HG03135 (cell line): ENCODE data around the gene DDA1.
A peak's percentile ranks its signal among the peaks of the same experiment; 100 is the strongest.
"Not testable (repeated sequence)": the region's sequence is repeated elsewhere in the genome, so short reads cannot be mapped to it uniquely, and the experiment has no call there.

Experiments
- ATAC-seq: cut with Tn5 transposase; IDR thresholded peaks from one replicate; pipeline ENCODE4 v1.9.1; 2021; ENCODE audit warnings: mild to moderate bottlenecking, moderate library complexity; ENCODE audit not compliant: unreplicated experiment

The DDA1 gene

DNA sequence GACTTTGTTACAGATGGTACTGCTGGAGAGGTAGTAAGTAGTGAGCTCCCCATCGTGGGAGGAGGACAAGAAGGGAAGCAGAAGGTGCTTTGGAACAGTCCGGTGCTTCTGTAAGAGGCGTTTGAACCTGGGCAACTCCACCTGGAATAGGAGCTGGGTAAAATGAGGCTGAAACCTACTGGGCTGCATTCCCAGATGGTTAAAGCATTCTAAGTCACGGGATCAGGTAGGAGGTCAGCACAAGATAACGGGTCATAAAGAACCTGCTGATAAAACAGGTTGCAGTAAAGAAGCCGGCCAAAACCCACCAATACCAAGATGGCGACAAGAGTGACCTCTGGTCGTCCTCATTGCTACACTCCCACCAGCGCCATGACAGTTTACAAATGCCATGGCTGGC lies 22.6 kb upstream of the DDA1 start:
- ATAC-seq: no peak

DNA sequence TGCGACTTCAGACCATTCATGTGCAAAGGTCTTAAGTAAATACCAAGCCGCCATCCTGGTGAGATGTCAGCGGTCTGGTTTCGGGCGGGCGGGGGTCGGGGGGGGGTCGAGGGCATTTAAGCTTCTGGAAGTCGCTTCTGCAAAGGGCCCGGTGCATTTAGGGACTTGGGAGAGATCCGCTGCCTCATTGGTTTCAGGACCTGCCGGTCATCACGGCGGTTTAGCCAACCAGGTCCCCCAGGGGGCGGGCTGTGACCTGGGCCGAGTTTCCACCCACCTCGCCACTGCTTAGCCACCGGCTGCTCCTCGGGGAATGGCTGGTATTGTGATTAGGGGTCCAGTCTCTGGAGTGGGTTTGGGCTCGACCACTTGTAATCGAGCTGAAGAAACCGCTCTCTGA lies 19.9 kb upstream of the DDA1 start:
- ATAC-seq: no peak

DNA sequence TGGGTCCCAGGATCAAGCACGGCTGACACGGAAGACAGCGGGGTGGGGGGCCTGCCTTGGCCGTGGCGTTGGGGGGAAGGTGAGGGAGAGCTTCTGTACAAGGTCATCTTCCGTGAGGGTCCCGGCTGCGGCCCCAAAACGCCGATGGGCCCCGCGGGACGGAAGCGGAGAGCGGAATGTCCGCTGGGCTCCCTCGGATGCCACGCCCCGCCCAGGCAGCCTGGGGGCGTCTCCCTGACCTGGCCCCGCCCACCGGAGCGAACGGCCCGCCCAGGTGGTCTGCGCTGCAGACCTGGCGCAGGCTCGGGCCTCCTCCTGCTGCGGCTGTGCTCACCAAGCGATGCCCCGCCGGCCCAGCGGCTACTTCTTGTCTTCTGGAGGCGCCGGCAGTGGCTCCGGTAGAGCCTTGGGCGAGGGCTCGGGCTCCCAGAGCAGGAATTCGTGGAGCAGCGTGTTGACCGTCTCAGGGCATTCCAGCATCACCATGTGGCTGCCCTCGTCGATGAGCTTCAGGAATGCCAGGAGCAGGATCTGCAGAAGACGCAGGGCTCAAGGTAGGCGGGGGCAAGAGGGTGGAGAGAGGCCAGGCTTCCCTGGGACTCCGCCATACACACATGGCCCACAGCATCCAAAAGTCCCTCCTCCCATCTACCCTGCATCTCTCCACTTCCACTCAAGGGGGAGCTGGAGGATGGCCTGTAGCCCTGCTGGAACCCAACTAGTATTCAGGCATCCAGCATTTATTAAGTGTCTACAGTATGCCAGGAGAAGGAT lies 16.9 kb upstream of the DDA1 start:
- peak; percentile 77 for ATAC-seq

DNA sequence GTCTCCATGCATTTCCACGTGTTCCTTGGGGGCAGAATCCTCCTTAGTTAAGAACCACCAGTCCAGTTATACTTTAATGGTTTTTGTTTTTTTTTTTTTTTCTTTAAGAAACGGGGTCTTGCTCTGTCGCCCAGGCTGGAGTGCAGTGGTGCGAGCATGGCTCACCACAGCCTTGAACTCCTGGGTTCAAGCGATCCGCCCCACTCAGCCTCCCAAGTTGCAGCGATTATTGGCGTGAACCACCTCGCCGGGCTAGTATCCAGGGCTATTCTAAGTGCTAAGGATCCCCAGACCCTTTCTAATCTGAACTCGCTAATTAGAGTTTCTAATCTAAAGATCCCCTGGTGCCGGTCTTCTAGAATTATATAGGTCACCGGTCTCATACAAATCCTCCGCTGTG lies 15.8 kb upstream of the DDA1 start:
- ATAC-seq: no peak

DNA sequence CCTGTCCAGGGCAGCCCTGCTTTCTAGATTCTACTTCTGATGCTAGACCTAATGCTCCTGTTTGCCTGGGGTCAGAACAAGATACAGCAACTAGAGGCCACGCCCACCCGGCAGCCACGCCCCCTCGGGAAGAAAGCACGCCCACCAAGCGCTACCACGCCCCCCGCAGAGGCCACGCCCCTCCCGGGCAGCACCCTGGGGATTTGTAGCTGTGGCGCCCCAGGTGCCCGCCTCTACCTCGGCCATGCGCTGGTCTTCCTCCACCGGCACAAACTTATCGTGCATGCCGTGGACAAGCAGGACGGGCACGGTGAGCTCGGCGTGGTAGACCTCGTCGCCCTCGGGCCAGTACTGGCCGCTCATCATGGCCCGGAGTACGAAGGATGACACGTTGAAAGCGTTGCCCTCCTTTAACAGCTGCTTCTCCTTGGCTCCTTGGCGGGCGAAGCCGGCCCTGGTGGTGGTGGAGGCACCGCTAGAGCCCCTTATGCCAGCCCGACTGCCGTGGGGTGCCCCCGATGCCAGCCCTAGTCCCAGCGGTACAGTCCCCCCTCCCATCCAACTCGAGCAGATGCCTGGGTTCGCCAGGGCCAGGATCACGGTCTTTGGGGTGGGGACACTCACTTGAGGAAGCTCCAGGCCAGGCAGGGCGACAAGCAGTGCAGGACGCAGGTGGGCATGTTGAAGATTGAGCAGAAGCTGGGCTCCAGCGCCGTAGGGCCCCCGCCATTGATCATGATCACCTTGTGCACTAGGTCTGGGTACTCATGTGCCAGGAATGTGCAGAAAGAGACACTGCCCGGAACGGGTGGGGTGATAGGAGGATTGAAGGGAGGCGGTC lies 15.1 kb upstream of the DDA1 start:
- no peak for ATAC-seq

DNA sequence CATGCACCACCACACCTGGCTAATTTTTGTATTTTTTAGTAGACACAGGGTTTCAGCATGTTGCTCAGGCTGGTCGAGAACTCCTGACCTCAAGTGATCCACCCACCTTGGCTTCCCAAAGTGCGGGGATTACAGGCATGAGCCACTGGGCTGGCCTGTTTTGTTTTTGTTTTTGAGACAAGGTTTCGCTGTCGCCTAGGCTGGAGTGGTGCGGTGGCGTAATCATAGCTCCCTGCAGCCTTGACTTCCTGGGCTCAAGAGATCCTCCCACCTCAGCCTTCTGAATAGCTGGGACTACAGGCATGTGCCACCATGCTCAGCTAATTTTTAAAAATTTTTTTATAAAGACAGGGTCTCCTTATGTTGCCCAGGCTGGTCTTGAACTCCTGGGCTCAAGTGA lies 13.8 kb upstream of the DDA1 start:
- not testable (repeated sequence) for ATAC-seq

DNA sequence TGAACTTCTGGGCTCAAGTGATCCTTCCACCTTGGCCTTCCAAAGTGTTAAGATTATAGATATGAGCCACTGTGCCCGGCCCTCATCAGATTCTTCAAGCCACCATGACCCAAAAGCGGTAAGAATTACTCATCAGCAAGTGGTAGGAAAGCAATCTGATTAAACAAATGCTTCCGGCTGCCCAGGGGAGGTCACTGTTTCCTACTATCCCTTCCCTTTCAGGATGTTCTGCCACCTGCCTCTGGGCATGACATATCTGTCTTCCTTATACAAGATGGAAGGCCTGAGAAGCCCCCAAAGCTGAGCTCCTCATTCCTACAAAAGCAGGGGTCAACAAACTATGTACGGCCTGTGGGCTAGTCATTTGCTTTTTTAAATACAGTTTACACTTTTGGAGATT lies 13.1 kb upstream of the DDA1 start:
- ATAC-seq: no peak

DNA sequence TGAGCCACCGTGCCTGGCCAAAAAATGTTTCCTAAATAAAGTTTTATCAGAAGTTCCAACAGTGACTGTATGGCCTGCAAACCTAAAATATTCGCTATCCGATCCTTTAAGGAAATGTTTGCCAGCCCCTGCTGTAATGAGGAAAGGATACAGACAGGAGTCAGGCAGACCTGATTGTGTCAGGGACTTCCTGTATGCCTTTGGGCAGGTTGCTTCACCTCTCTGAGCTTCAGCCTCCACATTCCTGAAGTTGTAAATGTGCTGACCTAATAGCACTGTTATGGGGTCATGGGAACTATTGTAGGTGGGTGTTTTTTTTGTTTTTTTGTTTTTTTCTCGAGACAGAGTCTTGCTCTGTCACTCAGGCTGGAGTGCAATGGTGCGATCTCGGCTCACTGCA lies 12.4 kb upstream of the DDA1 start:
- no peak for ATAC-seq

DNA sequence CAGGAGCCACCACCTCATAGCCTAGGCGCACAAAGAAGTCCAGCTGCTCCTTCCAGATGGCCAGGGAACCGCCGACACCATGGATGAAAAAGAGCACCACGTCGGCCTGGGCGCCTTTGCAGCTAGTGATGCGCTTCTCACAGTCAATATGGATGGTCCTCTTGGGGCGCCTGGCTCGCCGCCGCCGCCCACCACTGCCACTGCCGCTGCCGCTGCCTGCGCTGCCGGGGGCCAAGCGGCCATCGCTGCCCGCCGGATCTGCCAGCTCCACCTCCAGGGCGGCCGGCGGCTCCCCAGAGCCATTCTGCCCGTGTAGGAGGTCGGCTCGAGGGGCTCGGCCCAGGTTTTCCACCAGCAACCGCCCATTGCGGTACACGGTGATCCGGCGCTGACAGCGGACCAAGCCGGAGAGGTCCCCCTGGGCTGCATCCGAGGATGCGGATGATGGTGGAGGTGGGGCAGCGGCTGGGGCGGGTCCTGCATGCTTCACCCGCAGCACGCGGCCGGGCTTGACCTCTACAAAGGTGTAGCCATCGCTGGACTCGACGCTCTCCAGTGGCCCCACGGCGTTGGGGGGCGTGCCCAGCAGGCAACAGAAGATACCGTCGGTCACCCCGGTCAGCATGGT lies 8.3 kb upstream of the DDA1 start:
- ATAC-seq: no peak

DNA sequence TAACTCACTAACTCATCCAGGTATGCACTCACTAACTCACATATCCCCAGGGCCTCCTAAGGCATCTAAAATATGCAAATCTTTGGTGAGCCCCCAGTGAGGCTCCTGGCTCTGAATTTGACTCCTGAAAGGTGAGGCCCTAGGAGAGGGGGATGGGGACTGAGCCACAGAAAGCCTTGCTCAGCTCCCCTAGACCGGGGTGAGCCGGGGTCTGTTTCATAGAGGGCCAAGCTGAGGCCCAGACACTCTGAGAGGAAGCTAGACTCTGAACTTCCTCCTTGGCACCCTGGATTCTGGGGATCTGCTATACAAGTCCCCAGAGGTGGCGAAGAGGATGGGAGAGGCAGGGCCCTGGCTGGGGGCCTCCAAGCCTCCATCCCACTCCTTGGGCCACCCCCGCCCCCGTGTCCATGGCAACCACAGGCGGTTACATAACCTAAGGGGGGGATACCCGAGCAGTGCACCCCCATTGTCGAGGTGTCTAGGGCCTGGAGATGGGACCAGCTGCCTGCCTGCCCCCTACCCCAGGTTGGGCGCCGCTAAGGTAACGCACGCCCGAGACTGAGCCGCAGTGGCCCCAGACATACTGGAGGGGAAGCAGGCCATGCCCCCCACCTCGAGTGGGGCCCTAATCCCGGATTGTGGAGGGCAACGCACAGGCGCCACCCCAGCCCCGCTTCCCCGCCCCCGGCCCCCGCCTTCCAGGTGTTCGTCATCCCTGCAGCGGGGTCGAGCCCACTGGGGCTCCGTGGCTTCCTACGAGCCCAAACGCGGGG lies 6.8 kb upstream of the DDA1 start:
- no peak for ATAC-seq

DNA sequence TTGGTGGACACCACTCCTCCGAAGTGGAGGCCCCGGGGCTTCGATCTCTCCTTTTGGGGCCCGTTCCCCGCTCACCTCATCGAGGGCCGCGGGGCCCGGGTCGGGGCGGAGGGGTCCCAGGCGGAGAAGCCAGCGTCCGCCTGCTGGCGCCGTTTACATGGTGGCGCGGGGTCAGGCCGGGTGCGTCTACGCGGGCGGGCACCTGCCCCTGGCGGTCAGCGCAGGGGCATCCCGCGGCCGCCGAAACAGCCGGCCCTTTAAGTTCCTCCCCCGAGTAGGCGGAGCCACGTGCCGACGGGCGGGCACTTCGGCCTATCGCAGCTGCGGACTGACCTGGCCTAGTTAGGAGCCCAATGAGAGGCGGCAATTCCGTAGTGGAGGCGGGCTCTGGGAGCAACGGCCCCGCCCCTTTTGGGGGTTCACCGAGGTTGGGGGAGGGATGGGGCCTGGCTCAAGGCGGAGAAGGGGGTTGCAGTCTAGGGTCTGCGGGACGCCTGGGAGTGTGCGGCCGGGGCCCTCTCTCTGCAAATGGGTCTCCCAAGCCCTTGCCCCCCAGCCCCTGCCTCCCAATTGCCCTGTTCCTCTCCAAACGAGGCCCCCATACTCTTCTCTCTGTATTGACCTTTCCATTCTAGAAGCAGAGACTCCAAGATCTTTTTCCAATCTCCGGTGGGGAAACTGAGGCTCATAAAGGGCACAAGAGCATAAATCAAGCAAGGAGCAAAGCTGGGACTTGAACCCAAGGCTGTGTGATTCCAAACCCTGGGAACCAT lies 6.0 kb upstream of the DDA1 start, which contains the start of gene ABHD8:
ABHD8 (minus strand) TSS at position 259 of the 773 bp plus-strand sequence. CDS start 1,809 bp downstream, outside the sequence.
- peak; percentile 51 for ATAC-seq

DNA sequence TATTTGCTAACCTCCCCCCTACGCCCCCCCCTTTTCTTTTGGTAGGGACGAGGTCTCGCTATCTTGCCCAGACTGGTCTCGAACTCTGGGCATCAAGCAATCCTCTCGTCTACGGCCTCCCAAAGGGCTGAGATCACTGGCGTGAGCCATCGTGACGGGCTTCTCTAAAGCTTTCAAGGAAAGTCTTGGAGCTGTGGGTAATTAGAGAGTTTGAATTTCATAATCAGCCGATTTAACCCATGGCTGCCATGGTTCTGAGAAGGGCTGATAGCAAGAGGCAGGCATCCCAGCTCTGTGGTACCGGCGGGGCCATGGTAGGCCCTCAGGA lies 5.5 kb upstream of the DDA1 start:
- ATAC-seq: no peak

DNA sequence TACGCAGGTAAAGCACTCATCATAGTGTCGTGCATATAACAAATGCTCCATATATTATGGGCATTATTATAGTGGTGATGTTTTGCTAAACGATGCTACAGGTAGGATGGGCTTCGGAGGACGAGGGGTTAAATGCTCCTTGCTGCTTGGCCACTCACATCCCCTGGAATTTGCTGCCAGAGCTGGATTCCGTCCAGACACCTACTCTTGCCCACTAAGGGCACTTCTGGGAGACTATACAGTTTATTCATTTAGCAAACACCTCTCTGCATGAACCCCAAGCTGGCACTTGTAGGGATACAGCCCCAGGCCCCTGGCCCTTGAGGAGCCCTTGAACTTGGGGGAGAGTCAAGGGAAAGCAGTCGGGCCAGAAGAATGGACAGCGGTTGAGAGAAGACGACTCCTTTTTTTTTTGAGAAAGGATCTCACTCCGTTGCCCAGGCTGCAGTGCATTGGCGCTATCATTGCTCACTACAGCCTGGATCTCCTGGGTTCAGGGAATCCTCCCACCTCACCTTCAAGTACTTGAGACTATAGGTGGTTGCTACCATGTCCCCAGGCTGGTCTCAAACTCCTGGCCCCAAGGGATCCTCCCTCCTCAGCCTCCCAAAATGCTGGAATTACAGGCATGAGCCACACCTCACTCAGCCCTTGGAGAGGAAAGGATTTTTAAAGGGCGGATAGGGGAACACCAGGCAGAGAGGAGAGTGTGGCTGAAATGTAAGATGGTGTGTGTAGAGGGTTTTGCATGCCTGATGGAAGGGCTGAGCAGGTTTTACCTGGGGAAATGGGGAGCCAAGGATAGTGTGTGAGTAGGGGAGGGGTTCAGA lies 4.8 kb upstream of the DDA1 start:
- ATAC-seq: no peak

DNA sequence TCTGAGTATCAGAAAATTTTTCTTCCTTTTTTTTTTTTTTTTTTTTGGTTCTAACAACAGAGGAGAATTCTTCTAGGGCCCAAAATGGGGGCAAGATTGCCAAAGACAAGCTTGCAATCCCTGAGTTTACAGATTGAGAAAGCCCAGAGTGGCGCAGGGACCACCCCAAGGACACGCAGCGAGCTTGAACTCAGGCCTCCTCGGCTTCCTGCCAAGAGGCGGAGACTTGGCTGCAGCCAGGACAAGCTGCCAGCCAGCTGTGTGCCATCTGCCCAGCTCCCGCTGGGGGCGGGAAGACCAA lies 4.2 kb upstream of the DDA1 start:
- ATAC-seq: no peak

DNA sequence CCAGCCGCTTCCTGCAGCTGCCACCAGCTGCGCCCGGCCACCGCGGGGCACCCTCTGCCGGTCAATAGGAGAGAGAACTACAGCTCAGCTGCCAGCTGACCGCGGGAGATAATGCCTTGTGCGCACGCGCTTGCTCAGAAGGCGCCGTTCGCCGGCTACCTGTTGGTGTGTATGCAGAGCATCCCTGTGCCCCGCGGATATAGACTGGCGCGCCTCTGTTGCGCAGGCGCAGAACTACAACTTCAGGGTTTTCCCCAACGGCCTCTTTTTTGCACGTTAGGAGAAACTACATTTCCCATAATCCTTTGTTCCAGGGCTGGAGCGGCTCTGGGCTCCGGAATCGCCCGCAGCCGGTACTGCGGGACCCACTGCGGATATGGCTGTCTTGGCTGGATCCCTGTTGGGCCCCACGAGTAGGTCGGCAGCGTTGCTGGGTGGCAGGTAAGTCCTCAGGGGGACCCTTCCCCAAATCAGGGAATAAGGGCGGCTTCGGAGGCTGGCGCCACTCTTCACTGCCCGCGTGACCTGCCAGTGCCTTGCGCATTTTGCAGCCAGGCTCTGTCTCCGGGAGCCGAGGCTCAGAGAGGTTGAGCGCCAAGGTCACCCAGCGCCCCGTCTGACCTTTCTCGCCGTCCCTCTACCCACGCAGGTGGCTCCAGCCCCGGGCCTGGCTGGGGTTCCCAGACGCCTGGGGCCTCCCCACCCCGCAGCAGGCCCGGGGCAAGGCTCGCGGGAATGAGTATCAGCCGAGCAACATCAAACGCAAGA lies 3.7 kb upstream of the DDA1 start, which contains the start of gene MRPL34:
MRPL34 (plus strand) TSS at position 356 of the 768 bp plus-strand sequence; CDS start at position 377, 21 bp downstream.
- ATAC-seq: peak; percentile 62

DNA sequence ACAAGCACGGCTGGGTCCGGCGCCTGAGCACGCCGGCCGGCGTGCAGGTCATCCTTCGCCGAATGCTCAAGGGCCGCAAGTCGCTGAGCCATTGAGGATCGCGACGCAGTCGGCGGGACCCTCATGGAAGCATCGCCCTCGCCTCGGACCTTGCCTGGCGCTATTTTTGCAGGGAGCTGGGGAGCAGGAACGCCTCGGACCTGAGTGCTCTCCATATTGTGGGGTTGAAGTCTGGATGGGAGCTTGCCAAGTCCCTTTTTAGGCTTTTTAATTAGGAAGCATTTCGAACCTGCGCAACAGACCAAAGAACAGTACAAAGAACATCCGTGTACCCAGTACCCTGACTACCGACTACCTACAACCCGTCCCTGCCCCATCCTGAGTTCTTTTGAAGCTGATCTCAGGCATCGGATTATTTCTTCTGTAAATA lies 3.1 kb upstream of the DDA1 start:
- ATAC-seq: no peak

DNA sequence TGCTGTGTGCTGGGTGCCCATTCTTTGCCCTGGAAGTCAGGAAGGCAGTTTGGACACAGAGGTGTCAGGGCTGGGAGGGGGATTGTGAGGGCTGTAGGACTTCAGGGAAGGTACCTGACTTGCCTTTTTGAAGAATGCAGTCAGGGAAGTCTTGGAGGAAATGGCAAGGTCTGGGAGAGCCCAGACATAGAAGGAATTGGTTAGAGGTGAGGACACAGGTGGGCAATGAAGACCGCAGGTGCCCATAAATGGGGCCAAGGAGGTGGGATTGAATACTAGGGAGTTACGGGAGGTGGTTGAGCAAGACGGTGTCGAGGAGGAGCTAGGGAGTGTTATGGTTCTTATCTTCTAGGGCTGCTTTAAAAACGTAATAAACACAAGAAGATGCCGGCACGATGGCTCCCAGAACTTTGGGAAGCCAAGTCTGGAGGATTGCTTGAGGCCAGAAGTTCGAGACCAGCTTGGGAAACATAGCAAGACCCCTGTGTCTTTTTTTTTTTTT lies 1.4 kb upstream of the DDA1 start:
- no peak for ATAC-seq

DNA sequence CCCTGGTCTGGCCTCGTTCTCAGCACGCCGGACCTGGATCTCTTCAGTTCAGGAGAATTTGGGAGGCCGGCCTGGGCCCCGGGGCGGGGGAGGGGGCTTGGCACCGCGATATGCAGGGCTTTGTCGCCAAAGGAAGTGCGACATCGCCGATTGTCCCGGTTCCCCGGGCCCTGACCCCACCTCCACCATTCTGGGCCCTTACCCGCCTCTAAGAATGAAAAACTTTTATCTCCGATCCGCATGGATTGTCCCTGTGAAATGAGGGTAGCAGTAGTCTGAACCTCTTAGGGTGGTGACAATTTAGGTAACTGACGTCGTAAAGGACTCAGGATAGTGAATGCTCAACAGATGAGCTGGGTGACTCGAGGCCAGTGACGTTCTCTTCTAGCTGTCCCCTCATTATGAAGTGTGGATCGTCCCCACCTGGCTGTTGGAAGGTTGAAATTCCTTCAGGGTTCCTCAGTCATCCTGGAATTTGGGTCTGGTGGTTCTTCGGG lies 650 bp downstream of the DDA1 start:
- ATAC-seq: no peak
